Measurements from ENCODE around the gene DENND4A. TPM values are rescaled to one million over a fixed set of nuclear protein-coding genes. Genes with fewer than 3 reads are reported as not detected.

The DENND4A gene
- total RNA-seq, 1 experiment from 2014 or later: 14.4 TPM

- Histone ChIP-seq H3K9me3 (ENCODE audit: control insufficient read depth, insufficient read depth, low read depth, low read length) (no peaks in the 10 kb centered on the region), H3K36me3 (ENCODE audit: control insufficient read depth, insufficient read depth, low read length) (no peaks in the 10 kb centered on the region), H3K27me3 (ENCODE audit: control insufficient read depth, insufficient read depth, low read length) (no peaks in the 10 kb centered on the region), H3K4me1 (ENCODE audit: control insufficient read depth, insufficient read depth, low read length) (no peaks in the 10 kb centered on the region), H3K4me3 (ENCODE audit: low read depth in 2 of 2, low read length in 2 of 2) (no peak overlapping the region), H3K27ac (ENCODE audit: low read length) (no peak overlapping the region)
- ATAC-seq (no peak), DNase-seq (ENCODE audit: low read depth, low spot score) (no peak)
- BruUV-seq (replicated peaks): no TSS peak
- in situ Hi-C loops (cut with HindIII; ENCODE audit: low pct_unique_long_range_greater_than_20kb, low sequenced_read_pairs): no loop called here
- ChIA-PET CTCF (interaction anchor here (0.6 kb wide), 1 partner anchor 141 kb away, joined by 3 read pairs; no protein-coding TSS in a partner anchor), POLR2A (no interaction called here)
- TF ChIP-seq SIN3A (IDR thresholded peaks at IDR 0.05; ENCODE audit: borderline replicate concordance, insufficient read depth, low read depth, low read length): no peak
- no peak for TF ChIP-seq POLR2AphosphoS5 (IDR thresholded peaks at IDR 0.05; ENCODE audit: low read depth, low read length)
- no peak for TF ChIP-seq CTCF (IDR thresholded peaks at IDR 0.05)
- TF ChIP-seq REST (IDR thresholded peaks at IDR 0.05; ENCODE audit: insufficient read depth in 1 of 2, low read depth in 2 of 2, low read length in 1 of 2): no peak
- TF ChIP-seq TCF7L2 (IDR thresholded peaks at IDR 0.05; ENCODE audit: low read depth, low read length): no peak
- intact Hi-C loops (cut with micrococcal nuclease; ENCODE audit: unreplicated experiment): no loop called here
Measured at GRCh38 chr15:65772930-65773329, 19.2 kb downstream of the DENND4A start.

- in situ Hi-C loops (cut with HindIII; ENCODE audit: low pct_unique_long_range_greater_than_20kb, low sequenced_read_pairs): no loop called here
- ATAC-seq: no peak
- no TSS peak for BruUV-seq (replicated peaks)
- Histone ChIP-seq H3K4me1 (ENCODE audit: control insufficient read depth, insufficient read depth, low read length) (no peaks in the 10 kb centered on the region), H3K27ac (ENCODE audit: low read length) (no peak overlapping the region), H3K36me3 (ENCODE audit: control insufficient read depth, insufficient read depth, low read length) (no peaks in the 10 kb centered on the region), H3K27me3 (ENCODE audit: control insufficient read depth, insufficient read depth, low read length) (no peaks in the 10 kb centered on the region), H3K9me3 (ENCODE audit: control insufficient read depth, insufficient read depth, low read depth, low read length) (no peaks in the 10 kb centered on the region), H3K4me3 (ENCODE audit: low read depth in 2 of 2, low read length in 2 of 2) (no peak overlapping the region)
- CTCF ChIA-PET: no interaction called here
- TF ChIP-seq CTCF (IDR thresholded peaks at IDR 0.05) (no peak), REST (IDR thresholded peaks at IDR 0.05; ENCODE audit: insufficient read depth in 1 of 2, low read depth in 2 of 2, low read length in 1 of 2) (no peak), TCF7L2 (IDR thresholded peaks at IDR 0.05; ENCODE audit: low read depth, low read length) (no peak), POLR2AphosphoS5 (IDR thresholded peaks at IDR 0.05; ENCODE audit: low read depth, low read length) (no peak), SIN3A (IDR thresholded peaks at IDR 0.05; ENCODE audit: borderline replicate concordance, insufficient read depth, low read depth, low read length) (no peak)
- no peak for DNase-seq (ENCODE audit: low read depth, low spot score)
- POLR2A ChIA-PET: no interaction called here
- intact Hi-C loops (cut with micrococcal nuclease; ENCODE audit: unreplicated experiment): no loop called here
Measured at GRCh38 chr15:65771870-65772269, 20.2 kb downstream of the DENND4A start.

All from Panc1 (cell line).